Activated T-cell treated with anti-CD3 and anti-CD28 coated beads, Interleukin-2, amount 50 U/mL, for 4 hours (primary cell): ENCODE measurements around the gene CACHD1. TPM values are rescaled to one million over a fixed set of nuclear protein-coding genes. Genes with fewer than 3 reads are reported as not detected.

ENCODE experiments used
- ATAC-seq, 2 donors: fragments of 200-7000 bp; cut with Tn5 transposase; one replicate each; pipeline ENCODE4 v1.10.0; 2021
- DNase-seq: peaks from one replicate; pipeline ENCODE4 v3.0.0-alpha.2; 2020
- H3K27me3 Mint-ChIP-seq: one replicate; pipeline ENCODE4 v1.8.0; 2021; ENCODE audit warnings: low read depth, mixed read lengths
- H3K36me3 Mint-ChIP-seq: one replicate; pipeline ENCODE4 v1.8.0; 2022; ENCODE audit warnings: mixed read lengths; ENCODE audit not compliant: insufficient read depth
- H3K4me1 Mint-ChIP-seq: one replicate; pipeline ENCODE4 v1.8.0; 2021; ENCODE audit warnings: low read depth, mixed read lengths
- H3K4me3 Mint-ChIP-seq: one replicate; pipeline ENCODE4 v1.8.0; 2021; ENCODE audit warnings: mild to moderate bottlenecking, moderate library complexity, mixed read lengths
- H3K9me3 Mint-ChIP-seq: one replicate; pipeline ENCODE4 v1.8.0; 2021; ENCODE audit warnings: mixed read lengths
- total RNA-seq, 3 donors: library from RNA; stranded (reverse); gene quantifications; one replicate each; pipeline ENCODE4 v1.2.1, GENCODE V29; 2021

Gene CACHD1
- total RNA-seq, 3 donors from 2014 or later, result 0.84 to 2.3 (median 2.0) TPM

DNA sequence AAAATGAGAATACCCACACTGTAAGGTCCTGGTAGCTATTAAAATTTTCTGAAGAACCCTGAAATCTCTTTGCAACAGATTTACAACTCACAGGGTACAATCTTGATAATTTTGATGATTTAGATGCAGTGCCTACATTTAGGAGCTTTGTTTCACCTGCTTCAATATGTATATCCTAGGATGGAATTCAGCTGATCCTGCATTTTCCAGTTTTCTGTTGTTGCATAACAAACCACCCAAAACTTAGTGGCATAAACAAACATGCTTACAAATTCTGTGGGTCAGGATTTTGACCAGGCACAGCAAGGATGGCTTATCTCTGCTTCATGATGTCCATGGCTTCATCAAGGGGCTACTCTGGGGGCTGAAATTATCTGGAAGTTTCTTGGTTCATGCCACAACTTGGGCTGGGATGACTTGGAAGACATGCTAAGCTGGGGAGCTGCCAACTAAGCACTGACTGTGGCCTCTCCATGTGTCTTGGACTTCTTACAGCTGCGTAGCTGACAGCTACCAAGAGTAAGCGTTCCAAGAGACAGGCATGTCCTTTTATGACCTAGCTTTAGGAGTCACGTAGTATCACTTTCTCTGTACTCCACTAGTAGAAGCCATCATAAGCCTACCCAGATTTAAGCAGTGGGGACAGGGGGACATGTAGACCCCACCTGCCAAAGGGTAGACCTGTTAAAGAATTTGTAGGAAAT is 108.5 kb downstream of the CACHD1 start:
- ATAC-seq, result no peak

DNA sequence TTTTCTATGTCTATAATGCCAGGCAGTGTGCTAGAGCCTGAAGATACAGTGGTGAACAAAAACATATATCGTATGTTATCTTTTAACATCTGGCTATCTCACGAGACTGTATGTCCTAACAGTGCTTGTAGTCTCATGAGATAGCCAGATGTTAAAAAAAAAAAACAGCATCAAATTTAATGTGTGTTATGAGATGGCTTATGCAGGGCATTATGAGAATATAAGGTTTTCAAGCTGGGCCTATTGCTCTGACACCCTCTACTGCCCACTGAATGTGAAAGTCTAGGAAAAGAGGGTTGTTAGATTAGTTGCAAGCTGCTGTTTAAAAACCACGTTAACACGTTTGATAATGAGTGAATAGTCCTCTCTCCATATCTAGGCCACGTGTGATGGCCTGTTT is 109.8 kb downstream of the CACHD1 start:
- no peaks in the 10 kb centered on the region for H3K27me3 Mint-ChIP-seq
- H3K4me1 Mint-ChIP-seq, result no peaks in the 10 kb centered on the region
- ATAC-seq (no peak), DNase-seq (no peak)
- no peaks in the 10 kb centered on the region for H3K36me3 Mint-ChIP-seq
- H3K9me3 Mint-ChIP-seq, result no peaks in the 10 kb centered on the region
- no peak overlapping the region for H3K4me3 Mint-ChIP-seq

More for the DNA sequence above, 108.5 kb downstream of the CACHD1 start:
- no peaks in the 10 kb centered on the region for H3K9me3 Mint-ChIP-seq
- no peak overlapping the region for H3K4me3 Mint-ChIP-seq
- no peaks in the 10 kb centered on the region for H3K4me1 Mint-ChIP-seq
- no peak for DNase-seq
- H3K27me3 Mint-ChIP-seq, result no peaks in the 10 kb centered on the region
- no peaks in the 10 kb centered on the region for H3K36me3 Mint-ChIP-seq

DNA sequence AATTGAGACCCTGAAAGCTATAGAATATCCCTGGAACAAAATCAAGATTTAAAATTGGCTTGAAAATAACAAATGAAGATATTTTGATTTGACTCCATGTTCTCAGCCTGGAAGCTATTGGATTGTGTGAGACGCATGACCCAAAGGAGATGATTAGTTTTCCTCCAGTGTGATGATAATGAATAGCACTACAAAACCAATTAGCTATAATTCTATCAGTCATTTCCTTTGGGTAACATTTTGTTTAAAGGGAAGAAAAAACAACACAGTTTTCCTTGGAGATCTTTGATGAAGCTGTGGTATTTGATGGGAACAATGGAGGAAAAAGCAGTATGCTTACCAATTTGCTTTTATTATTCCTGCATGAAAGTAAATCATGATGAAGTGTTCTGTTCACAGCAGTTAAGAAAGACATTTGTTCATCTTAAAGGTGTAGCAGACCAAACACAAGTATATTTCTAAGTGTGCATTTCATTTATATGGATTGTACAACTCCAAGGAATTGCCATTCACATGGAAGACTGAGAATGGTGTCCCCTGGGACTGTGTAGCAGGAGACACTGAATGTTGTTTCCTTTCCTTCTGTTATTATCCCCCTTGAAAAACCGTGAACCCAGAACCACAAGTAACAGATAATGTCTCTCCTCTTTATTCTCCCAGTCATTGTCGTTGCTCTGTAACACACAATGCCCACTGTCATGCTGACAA is 111.4 kb downstream of the CACHD1 start:
- H3K27me3 Mint-ChIP-seq, result no peaks in the 10 kb centered on the region
- no peaks in the 10 kb centered on the region for H3K9me3 Mint-ChIP-seq
- DNase-seq, result no peak
- no peaks in the 10 kb centered on the region for H3K36me3 Mint-ChIP-seq
- no peak overlapping the region for H3K4me3 Mint-ChIP-seq
- H3K4me1 Mint-ChIP-seq, result no peaks in the 10 kb centered on the region
- no peak for ATAC-seq

DNA sequence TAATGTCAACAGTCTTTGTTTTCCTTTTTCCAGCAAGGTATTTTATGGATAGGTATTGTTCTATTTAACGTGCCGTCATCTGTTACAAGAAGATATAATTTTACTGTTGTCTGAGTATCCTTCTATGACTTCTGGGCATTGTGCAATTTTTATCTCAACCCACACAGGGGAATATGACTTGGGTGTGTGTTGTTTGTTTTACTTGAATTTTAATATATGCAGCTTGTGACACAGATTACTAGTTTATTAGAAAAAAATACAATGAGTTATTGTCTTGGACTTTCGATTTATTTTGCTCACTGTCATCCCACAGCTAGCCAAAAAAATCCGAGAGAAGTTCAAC is 111.9 kb downstream of the CACHD1 start:
- no peaks in the 10 kb centered on the region for H3K36me3 Mint-ChIP-seq
- H3K4me1 Mint-ChIP-seq, result no peaks in the 10 kb centered on the region
- no peaks in the 10 kb centered on the region for H3K9me3 Mint-ChIP-seq
- H3K4me3 Mint-ChIP-seq, result no peak overlapping the region
- ATAC-seq (no peak), DNase-seq (no peak)
- no peaks in the 10 kb centered on the region for H3K27me3 Mint-ChIP-seq

DNA sequence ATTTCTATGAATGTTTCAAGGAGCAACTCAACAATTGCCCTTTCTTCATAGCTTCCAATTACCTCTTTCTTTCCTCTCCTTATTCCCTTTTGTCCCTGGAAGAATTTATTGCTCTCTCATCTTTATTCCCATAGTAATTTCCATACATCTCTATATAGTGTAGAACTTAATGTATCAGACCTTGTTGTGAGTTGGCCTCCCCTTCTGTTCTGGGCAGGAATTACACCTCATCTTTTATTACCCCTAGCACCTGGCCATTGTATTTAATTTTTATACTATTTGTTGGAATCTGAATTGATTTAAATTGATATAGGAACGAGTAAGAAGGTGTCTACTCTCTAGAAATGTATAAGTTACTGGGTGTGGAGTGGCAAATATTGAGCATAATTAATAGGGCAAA is 114.5 kb downstream of the CACHD1 start:
- DNase-seq (no peak), ATAC-seq (no peak)
- Mint-ChIP-seq H3K27me3 (no peaks in the 10 kb centered on the region), H3K4me3 (no peak overlapping the region), H3K36me3 (no peaks in the 10 kb centered on the region), H3K4me1 (no peaks in the 10 kb centered on the region), H3K9me3 (no peaks in the 10 kb centered on the region)

DNA sequence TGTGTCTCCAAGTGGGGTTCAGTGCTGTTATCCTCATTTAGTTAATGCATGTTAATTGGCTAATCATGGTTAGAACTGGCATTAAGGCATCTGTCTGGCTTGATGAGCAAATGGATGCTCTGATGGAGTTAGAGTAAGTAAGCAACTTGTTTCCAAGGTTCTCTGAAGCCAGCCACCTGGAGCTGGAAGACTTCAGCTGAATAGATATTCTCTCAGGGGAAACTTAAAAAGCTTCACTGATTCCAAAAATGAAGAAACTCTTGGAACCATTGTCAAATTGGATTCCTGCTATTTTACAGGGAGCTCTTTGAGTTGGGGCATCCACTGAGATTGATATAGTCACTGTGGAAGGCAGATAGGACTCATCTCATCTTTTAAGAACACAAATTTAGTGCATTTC is 118.9 kb downstream of the CACHD1 start:
- no peaks in the 10 kb centered on the region for H3K27me3 Mint-ChIP-seq
- H3K36me3 Mint-ChIP-seq, result no peaks in the 10 kb centered on the region
- no peak for DNase-seq
- H3K4me3 Mint-ChIP-seq, result no peak overlapping the region
- no peaks in the 10 kb centered on the region for H3K9me3 Mint-ChIP-seq
- no peak for ATAC-seq
- H3K4me1 Mint-ChIP-seq, result no peaks in the 10 kb centered on the region

DNA sequence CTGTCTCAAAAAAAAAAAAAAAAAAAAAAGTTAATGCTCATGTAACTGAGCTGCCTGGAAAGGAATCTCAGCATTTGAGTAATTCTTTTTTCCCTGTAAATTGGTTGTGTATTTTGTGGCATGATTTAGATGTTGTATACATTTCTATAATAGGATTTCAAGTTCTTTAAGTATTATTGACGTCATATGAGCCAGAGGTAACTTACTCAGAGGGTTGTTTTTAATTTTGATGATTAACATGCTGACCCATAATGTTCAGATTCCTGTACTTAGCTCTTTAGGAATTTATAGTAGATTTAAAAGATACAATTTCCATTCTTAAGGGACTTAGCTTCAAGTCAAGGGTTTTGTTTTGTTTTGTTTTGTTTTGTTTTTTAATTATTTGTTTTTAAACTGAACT is 120.4 kb downstream of the CACHD1 start:
- Mint-ChIP-seq H3K36me3 (no peaks in the 10 kb centered on the region), H3K4me1 (no peaks in the 10 kb centered on the region), H3K27me3 (no peaks in the 10 kb centered on the region), H3K4me3 (no peak overlapping the region), H3K9me3 (no peaks in the 10 kb centered on the region)
- ATAC-seq, result no peak
- no peak for DNase-seq

DNA sequence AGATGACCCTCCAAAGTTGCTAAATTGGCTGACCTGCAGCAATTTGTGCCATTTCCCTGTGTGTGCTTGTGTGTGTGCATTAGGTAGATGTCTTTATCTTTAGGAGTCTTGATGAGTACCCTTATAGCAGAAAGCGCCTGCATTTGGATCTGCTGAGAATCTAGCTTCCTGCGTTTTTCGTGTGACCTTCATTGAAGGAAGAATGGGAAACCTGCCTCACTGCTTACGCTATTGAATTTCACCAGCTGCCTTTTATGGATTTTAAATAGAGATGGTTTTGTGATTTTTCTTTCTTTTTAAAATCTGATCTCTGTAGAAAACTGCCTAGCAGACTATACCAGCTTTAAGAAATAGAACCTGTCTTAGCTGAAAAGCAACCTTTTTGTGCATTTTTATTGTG is 124.5 kb downstream of the CACHD1 start:
- DNase-seq (no peak), ATAC-seq (no peak)
- Mint-ChIP-seq H3K9me3 (no peaks in the 10 kb centered on the region), H3K36me3 (no peaks in the 10 kb centered on the region), H3K4me1 (no peaks in the 10 kb centered on the region), H3K27me3 (peaks cover 5% of the 10 kb centered on the region), H3K4me3 (no peak overlapping the region)

DNA sequence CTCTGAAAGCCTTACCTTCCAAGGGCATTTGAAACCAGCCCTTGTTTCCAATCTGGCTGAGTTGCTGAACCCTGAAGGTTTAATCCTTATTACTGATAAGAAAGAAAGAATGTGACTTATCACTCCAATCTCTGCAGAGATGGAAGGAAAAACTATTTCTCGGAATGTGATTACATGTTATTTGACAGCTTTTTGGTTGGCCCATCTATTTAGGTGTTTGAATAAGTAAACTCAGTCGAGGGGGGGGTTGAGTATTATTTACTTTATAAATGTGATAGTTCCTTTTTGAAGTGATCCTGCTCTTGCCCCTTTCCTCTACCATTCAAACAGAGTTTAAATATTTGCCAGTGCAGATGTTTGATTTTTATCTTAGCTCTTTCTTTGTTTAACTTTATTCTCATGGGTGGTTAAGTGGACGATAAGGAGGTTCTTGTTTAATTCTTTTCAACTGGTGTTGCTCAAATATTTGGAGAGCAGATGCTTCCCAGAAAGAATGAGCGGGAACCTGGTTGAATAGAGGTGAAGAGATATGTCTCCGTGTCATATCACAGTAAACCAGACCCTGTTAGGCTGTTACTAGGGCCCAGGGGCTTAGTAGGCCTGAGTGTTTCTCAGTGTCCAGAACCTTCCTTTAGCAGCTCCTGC is 126.1 kb downstream of the CACHD1 start:
- Mint-ChIP-seq H3K9me3 (no peaks in the 10 kb centered on the region), H3K4me1 (no peaks in the 10 kb centered on the region), H3K27me3 (peaks cover 5% of the 10 kb centered on the region), H3K4me3 (no peak overlapping the region), H3K36me3 (no peaks in the 10 kb centered on the region)
- no peak for DNase-seq
- ATAC-seq, result no peak

DNA sequence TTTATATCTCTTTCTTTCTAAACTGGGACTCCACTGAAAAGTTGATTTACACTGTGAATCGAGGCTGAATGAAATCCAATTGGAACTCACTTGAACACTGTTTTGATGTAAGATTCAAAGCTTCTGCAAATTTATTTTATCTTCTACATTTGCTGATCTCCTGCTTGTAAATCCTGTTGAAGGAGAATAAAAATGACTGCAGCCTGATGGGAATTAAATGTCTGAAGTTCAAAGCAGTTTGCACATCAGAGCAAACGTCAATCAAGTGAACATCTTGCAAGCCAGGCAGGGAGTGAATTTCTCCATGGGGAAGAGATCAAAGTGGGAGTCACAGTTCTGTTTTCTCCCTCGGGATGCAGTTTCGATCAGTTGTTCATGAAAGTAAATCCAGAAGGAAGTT is 127.2 kb downstream of the CACHD1 start:
- Mint-ChIP-seq H3K9me3 (no peaks in the 10 kb centered on the region), H3K27me3 (peaks cover 5% of the 10 kb centered on the region), H3K36me3 (no peaks in the 10 kb centered on the region), H3K4me1 (no peaks in the 10 kb centered on the region), H3K4me3 (no peak overlapping the region)
- DNase-seq (no peak), ATAC-seq (no peak)

DNA sequence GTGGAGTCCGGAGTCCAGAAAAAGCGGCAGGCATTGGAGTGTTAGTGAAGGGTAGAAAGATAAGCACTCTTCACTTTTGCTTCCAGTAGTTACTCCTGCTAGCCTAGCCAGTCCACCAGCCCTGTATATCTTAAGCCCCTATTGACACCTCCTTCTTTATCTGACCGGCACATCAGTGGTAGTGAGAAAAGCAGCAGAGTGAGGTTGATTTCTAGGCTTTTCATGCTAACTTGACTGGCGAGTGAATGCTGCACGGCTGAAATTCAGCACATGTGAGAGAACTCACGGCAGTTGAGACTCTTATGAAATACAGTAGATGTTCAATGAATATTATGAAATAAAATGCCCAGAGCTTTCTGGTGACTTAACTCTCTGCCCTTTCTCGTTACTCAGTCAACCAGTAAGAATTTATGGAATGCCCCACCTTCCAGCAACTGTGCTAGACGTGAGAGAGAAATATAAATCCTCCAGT is 128.2 kb downstream of the CACHD1 start:
- no peaks in the 10 kb centered on the region for H3K36me3 Mint-ChIP-seq
- no peaks in the 10 kb centered on the region for H3K9me3 Mint-ChIP-seq
- no peak overlapping the region for H3K4me3 Mint-ChIP-seq
- peaks cover 5% of the 10 kb centered on the region for H3K27me3 Mint-ChIP-seq
- ATAC-seq (no peak), DNase-seq (no peak)
- H3K4me1 Mint-ChIP-seq, result no peaks in the 10 kb centered on the region

DNA sequence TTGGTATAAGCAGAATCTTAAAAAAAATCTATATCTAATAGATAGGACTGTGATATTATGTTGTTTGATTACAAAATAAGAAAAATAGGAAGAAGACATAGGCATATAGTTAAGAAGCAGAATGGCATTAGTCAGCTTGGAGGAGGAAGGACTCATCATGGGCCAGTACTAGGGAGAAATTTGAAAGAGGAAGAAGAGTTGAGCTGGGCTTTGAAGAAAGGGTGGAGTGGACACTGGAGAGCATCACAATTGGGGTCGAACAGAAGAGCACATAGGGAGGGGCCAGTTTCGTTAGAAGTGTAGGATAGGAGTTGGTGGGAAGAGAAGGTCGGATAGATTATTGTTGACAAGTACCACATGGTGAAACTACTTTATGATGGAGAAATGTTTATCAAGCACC is 129.3 kb downstream of the CACHD1 start:
- Mint-ChIP-seq H3K4me3 (no peak overlapping the region), H3K27me3 (peaks cover 5% of the 10 kb centered on the region), H3K9me3 (no peaks in the 10 kb centered on the region), H3K36me3 (no peaks in the 10 kb centered on the region), H3K4me1 (no peaks in the 10 kb centered on the region)
- no peak for ATAC-seq
- no peak for DNase-seq

DNA sequence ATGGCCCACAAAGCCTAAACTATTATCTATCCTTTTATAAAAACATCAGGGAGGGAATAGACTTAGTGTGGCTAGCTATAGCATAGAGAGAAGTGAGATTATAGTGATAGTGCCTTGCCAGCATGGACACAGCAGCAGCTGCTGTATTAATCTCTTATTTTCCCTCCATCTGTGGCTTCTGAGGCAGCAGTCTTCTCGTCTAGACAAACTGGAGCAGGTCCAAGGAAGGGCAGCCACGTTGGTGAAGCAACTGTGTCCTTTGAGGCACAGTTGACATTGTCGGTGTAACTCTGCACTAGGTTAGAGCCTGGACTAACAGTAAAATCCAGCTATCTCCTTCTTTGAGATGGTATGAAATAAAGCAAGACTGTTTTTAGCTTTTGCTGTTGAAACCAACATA is 131.3 kb downstream of the CACHD1 start:
- Mint-ChIP-seq H3K4me1 (no peaks in the 10 kb centered on the region), H3K4me3 (no peak overlapping the region)
- ATAC-seq, result no peak

DNA sequence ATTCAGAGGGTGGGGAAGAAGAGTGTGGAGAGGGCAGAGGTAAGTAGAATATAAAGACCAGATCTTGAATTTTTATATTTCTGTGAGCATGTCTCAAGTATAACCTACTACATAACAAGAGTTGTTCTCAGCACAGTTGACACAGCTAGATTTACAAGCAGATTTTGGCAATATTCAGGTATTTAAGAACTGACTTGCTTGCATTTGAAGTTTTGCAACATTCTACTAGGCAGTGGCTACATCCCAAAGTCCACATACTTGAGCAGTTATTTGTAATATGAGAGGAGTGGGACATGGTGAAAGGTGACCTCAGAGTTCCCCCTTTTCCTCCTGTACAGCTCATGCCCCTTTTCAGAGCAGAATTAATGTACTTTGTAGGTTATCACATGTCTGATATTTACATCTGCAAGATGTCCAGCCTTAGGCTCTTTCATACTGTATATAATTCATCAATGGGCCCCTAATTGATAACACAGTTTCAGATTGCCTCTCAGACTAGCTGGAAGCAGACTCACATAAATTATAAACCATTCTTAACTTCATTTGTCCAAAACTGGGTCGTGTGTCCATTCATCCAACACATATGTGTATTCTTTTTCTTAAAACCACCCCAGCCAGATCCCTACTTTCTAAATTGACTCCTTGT is 138.2 kb downstream of the CACHD1 start:
- no peaks in the 10 kb centered on the region for H3K4me1 Mint-ChIP-seq
- ATAC-seq, result no peak
- H3K4me3 Mint-ChIP-seq, result no peak overlapping the region
- H3K9me3 Mint-ChIP-seq, result peaks cover 11% of the 10 kb centered on the region
- H3K27me3 Mint-ChIP-seq, result no peaks in the 10 kb centered on the region
- H3K36me3 Mint-ChIP-seq, result peaks cover 4% of the 10 kb centered on the region
- no peak for DNase-seq

More for the DNA sequence above, 131.3 kb downstream of the CACHD1 start:
- no peak for DNase-seq
- H3K9me3 Mint-ChIP-seq, result no peaks in the 10 kb centered on the region
- H3K27me3 Mint-ChIP-seq, result peaks cover 5% of the 10 kb centered on the region
- no peaks in the 10 kb centered on the region for H3K36me3 Mint-ChIP-seq
